ENCODE results near the gene UGT1A10. TPM values are rescaled to one million over a fixed set of nuclear protein-coding genes. Genes with fewer than 3 reads are reported as not detected.

The UGT1A10 gene
- total and polyA plus RNA-seq, 2 donors (not counting 1 experiment from before 2014, with no cell fraction given) = not detected

- 100% methylated on average over 1 of the region's 1 CpG for whole genome bisulfite sequencing (ENCODE audit: insufficient coverage)
- DNase-seq = no peak
- no peaks in the 10 kb centered on the region for H3K36me3 ChIP-seq (replicated peaks in 1 of 2; ENCODE audit: control extremely low read depth in 1 of 2, control insufficient read depth in 1 of 2, extremely low read depth in 1 of 2, insufficient read depth in 2 of 2, low read length in 1 of 2)
- intact Hi-C loops (cut with micrococcal nuclease) = no loop called here
- H3K4me2 ChIP-seq (replicated peaks; ENCODE audit: low read depth, low read length, poor library complexity, severe bottlenecking) = no peak overlapping the region
- H3K9me3 ChIP-seq (ENCODE audit: control extremely low read depth in 1 of 3, control insufficient read depth in 2 of 3, insufficient read depth in 1 of 3, low read length in 2 of 3) = peaks cover 0 to 3% (median 0%) of the 10 kb centered on the region in 3 donors
- H3K4me1 ChIP-seq (ENCODE audit: control insufficient read depth in 2 of 2, insufficient read depth in 2 of 2, low read length in 2 of 2) = no peaks in the 10 kb centered on the region
- CTCF ChIA-PET = interaction anchor here (1.6 kb wide), 1 partner anchor 12 kb away, joined by 3 read pairs; no protein-coding TSS in a partner anchor
- Mint-ChIP-seq H3K4me1 (no peaks in the 10 kb centered on the region), H3K27ac (no peak overlapping the region), H3K27me3 (peaks cover 19% of the 10 kb centered on the region), H3K9me3 (ENCODE audit: insufficient read depth) (peaks cover 10% of the 10 kb centered on the region), H3K4me3 (no peak overlapping the region)
- H3K9ac ChIP-seq (ENCODE audit: low read length) = no peak overlapping the region
- no peak overlapping the region for H3K4me3 ChIP-seq (ENCODE audit: control extremely low read depth in 1 of 5, extremely low read depth in 1 of 5, insufficient read depth in 1 of 5, low read depth in 2 of 5, low read length in 4 of 5)
- H3K27ac ChIP-seq (ENCODE audit: low read length in 2 of 2) = no peak overlapping the region
- ATAC-seq (ENCODE audit: low read depth) = no peak
- POLR2A ChIA-PET = no interaction called here
- no peaks in the 10 kb centered on the region for H3K79me2 ChIP-seq (ENCODE audit: control insufficient read depth, insufficient read depth, low read length)
- no peak overlapping the region for H2AFZ ChIP-seq (ENCODE audit: insufficient read depth, low read depth, low read length, poor library complexity, severe bottlenecking)
- H3K27me3 ChIP-seq (replicated peaks in 1 of 4; ENCODE audit: control extremely low read depth in 1 of 4, control insufficient read depth in 3 of 4, insufficient read depth in 4 of 4, low read length in 3 of 4) = peaks cover 0 to 6% (median 4%) of the 10 kb centered on the region in 4 experiments
- H4K20me1 ChIP-seq (ENCODE audit: control insufficient read depth, insufficient read depth, low read length, poor library complexity, severe bottlenecking) = no peaks in the 10 kb centered on the region
- TF ChIP-seq, protein P1, sequence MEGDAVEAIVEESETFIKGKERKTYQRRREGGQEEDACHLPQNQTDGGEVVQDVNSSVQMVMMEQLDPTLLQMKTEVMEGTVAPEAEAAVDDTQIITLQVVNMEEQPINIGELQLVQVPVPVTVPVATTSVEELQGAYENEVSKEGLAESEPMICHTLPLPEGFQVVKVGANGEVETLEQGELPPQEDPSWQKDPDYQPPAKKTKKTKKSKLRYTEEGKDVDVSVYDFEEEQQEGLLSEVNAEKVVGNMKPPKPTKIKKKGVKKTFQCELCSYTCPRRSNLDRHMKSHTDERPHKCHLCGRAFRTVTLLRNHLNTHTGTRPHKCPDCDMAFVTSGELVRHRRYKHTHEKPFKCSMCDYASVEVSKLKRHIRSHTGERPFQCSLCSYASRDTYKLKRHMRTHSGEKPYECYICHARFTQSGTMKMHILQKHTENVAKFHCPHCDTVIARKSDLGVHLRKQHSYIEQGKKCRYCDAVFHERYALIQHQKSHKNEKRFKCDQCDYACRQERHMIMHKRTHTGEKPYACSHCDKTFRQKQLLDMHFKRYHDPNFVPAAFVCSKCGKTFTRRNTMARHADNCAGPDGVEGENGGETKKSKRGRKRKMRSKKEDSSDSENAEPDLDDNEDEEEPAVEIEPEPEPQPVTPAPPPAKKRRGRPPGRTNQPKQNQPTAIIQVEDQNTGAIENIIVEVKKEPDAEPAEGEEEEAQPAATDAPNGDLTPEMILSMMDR (IDR thresholded peaks at IDR 0.05) = no peak
- no peak for TF ChIP-seq EZH2 (IDR thresholded peaks at IDR 0.05; ENCODE audit: borderline replicate concordance, insufficient read depth, low read depth, low read length, poor library complexity, severe bottlenecking)
Observed at GRCh38 chr2:233602076-233602475, 34.2 kb upstream of the UGT1A10 start.

DNA sequence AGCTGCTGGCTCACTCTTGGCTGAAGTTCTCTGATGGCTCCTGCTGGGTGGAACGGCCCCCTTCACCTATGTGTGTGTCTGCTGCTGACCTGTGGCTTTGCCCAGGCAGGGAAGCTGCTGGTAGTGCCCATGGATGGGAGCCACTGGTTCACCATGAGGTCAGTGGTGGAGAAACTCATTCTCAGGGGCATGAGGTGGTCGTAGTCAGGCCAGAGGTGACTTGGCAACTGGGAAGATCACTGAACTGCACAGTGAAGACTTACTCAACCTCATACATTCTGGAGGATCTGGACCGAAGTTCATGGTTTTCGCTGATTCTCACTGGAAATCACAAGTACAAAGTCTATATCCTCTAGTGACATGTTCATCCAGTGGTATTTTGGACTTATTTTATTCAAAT is 32.7 kb upstream of the UGT1A10 start:
- ATAC-seq (ENCODE audit: low read depth) (no peak), DNase-seq (no peak)
- Histone ChIP-seq H3K4me1 (ENCODE audit: control insufficient read depth in 2 of 2, insufficient read depth in 2 of 2, low read length in 2 of 2) (no peaks in the 10 kb centered on the region), H3K27ac (ENCODE audit: low read length in 2 of 2) (no peak overlapping the region), H3K9me3 (ENCODE audit: control extremely low read depth in 1 of 3, control insufficient read depth in 2 of 3, insufficient read depth in 1 of 3, low read length in 2 of 3) (peaks cover 0 to 3% (median 0%) of the 10 kb centered on the region in 3 donors), H3K36me3 (replicated peaks in 1 of 2; ENCODE audit: control extremely low read depth in 1 of 2, control insufficient read depth in 1 of 2, extremely low read depth in 1 of 2, insufficient read depth in 2 of 2, low read length in 1 of 2) (no peaks in the 10 kb centered on the region), H2AFZ (ENCODE audit: insufficient read depth, low read depth, low read length, poor library complexity, severe bottlenecking) (no peak overlapping the region), H3K9ac (ENCODE audit: low read length) (no peak overlapping the region), H3K4me3 (ENCODE audit: control extremely low read depth in 1 of 5, extremely low read depth in 1 of 5, insufficient read depth in 1 of 5, low read depth in 2 of 5, low read length in 4 of 5) (no peak overlapping the region), H3K27me3 (replicated peaks in 1 of 4; ENCODE audit: control extremely low read depth in 1 of 4, control insufficient read depth in 3 of 4, insufficient read depth in 4 of 4, low read length in 3 of 4) (peaks cover 0 to 6% (median 4%) of the 10 kb centered on the region in 4 experiments), H3K4me2 (replicated peaks; ENCODE audit: low read depth, low read length, poor library complexity, severe bottlenecking) (no peak overlapping the region), H4K20me1 (ENCODE audit: control insufficient read depth, insufficient read depth, low read length, poor library complexity, severe bottlenecking) (no peaks in the 10 kb centered on the region), H3K79me2 (ENCODE audit: control insufficient read depth, insufficient read depth, low read length) (no peaks in the 10 kb centered on the region)
- peaks cover 10% of the 10 kb centered on the region for H3K9me3 Mint-ChIP-seq (ENCODE audit: insufficient read depth)
- no peak for TF ChIP-seq EZH2 (IDR thresholded peaks at IDR 0.05; ENCODE audit: borderline replicate concordance, insufficient read depth, low read depth, low read length, poor library complexity, severe bottlenecking)
- TF ChIP-seq, protein P1 (IDR thresholded peaks at IDR 0.05) = no peak
- H3K4me1 Mint-ChIP-seq = no peaks in the 10 kb centered on the region
- H3K4me3 Mint-ChIP-seq = no peak overlapping the region
- ChIA-PET CTCF (no interaction called here), POLR2A (no interaction called here)
- intact Hi-C loops (cut with micrococcal nuclease) = no loop called here
- H3K27me3 Mint-ChIP-seq = peaks cover 19% of the 10 kb centered on the region
- H3K27ac Mint-ChIP-seq = no peak overlapping the region
- 72% methylated on average over 2 of the region's 4 CpGs for WGBS (ENCODE audit: insufficient coverage)
